Suprapubic skin (tissue), 4 donors: ENCODE measurements around the gene WWOX. TPM values are rescaled to one million over a fixed set of nuclear protein-coding genes. Genes with fewer than 3 reads are reported as not detected.

ENCODE experiments used
- DNase-seq, 2 donors: peaks; one replicate each; pipeline ENCODE4 v3.0.0-alpha.2; 2019; ENCODE audit warnings: low spot score in 2 of 2
- H3K27ac ChIP-seq: fragments of 200-600 bp; sonication (generic); one replicate; pipeline ENCODE4 v1.5.1; 2019
- H3K27me3 ChIP-seq: fragments of 200-600 bp; sonication (generic); one replicate; pipeline ENCODE4 v1.5.1; 2019
- H3K36me3 ChIP-seq: fragments of 200-600 bp; sonication (generic); one replicate; pipeline ENCODE4 v1.5.1; 2019
- H3K4me1 ChIP-seq: fragments of 200-600 bp; sonication (generic); one replicate; pipeline ENCODE4 v1.5.1; 2019
- H3K4me3 ChIP-seq: fragments of 200-600 bp; sonication (generic); one replicate; pipeline ENCODE4 v1.5.1; 2019; ENCODE audit warnings: mild to moderate bottlenecking
- H3K9me3 ChIP-seq: fragments of 200-600 bp; sonication (generic); one replicate; pipeline ENCODE4 v1.5.1; 2019
- CTCF ChIP-seq, 2 donors: fragments of 200-600 bp in 1 of 2; fragments of 450-650 bp in 1 of 2; sonication (generic) in 1 of 2; IDR thresholded peaks; one replicate each; pipeline ENCODE4 v1.5.1; 2016 to 2019; ENCODE audit warnings: antibody characterized with exemption in 2 of 2, mild to moderate bottlenecking in 1 of 2, moderate library complexity in 1 of 2
- EP300 ChIP-seq: sonication (generic); formaldehyde crosslinking; IDR thresholded peaks from one replicate; pipeline ENCODE4 v1.6.1; 2017; ENCODE audit warnings: antibody characterized with exemption
- POLR2A ChIP-seq, 2 donors: fragments of 450-650 bp; IDR thresholded peaks; one replicate each; pipeline ENCODE4 v1.6.1; 2017; ENCODE audit warnings: antibody characterized with exemption in 2 of 2, mild to moderate bottlenecking in 2 of 2, moderate library complexity in 2 of 2
- POLR2AphosphoS5 ChIP-seq, 3 donors: sonication (generic); formaldehyde crosslinking; IDR thresholded peaks; one replicate each; pipeline ENCODE4 v1.6.1; 2017; ENCODE audit warnings: antibody characterized with exemption in 3 of 3
- WGBS: methylation state at CpG from one replicate; pipeline ENCODE4 v1.1.5; 2018; 5-methylcytosine and 5-hydroxymethylcytosine counted together
- total RNA-seq, 4 donors: library from RNA; depleted of rRNA; stranded (reverse); fragments of >200 nt; gene quantifications; one replicate each; pipeline ENCODE4 v1.1.0, GENCODE V29; 2016

WWOX gene
- total RNA-seq, 4 donors from 2014 or later: 29.6 to 104 (median 47.3) TPM

DNA sequence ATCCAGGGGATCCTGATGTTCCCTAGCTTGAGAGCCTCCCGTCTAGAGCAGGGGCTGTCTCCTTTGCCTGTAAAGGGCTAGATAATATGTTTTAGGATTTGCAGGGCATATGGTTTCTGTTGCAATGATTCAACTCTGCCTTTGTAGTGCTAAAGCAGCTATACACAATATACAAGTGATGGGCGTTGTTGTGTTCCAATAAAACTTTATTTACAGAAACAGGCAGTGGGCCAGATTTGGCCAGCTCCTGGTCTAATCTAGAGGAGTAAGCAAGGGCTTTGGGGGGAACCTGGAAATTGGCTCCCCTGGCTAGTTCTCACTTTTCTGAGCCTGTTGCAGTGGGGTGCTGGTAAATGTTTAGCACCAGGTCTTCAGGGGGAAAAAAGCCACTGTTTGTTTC is 13.8 kb downstream of the WWOX start:
- H3K4me1 ChIP-seq: no peaks in the 10 kb centered on the region
- H3K9me3 ChIP-seq: no peaks in the 10 kb centered on the region
- WGBS: 100% methylated on average over 2 of the region's 2 CpGs
- no peak overlapping the region for H3K27ac ChIP-seq
- TF ChIP-seq POLR2A (IDR thresholded peaks at IDR 0.05) (no peak), POLR2AphosphoS5 (IDR thresholded peaks at IDR 0.05) (no peak), EP300 (no peak), CTCF (IDR thresholded peaks at IDR 0.05) (no peak)
- no peaks in the 10 kb centered on the region for H3K27me3 ChIP-seq
- no peak for DNase-seq
- peaks cover 42% of the 10 kb centered on the region for H3K36me3 ChIP-seq
- no peak overlapping the region for H3K4me3 ChIP-seq

- Histone ChIP-seq H3K36me3 (peaks cover 52% of the 10 kb centered on the region), H3K9me3 (no peaks in the 10 kb centered on the region), H3K27ac (no peak overlapping the region), H3K4me3 (no peak overlapping the region), H3K4me1 (no peaks in the 10 kb centered on the region), H3K27me3 (no peaks in the 10 kb centered on the region)
- TF ChIP-seq CTCF (IDR thresholded peaks at IDR 0.05) (no peak), EP300 (no peak), POLR2A (IDR thresholded peaks at IDR 0.05) (no peak), POLR2AphosphoS5 (IDR thresholded peaks at IDR 0.05) (no peak)
- WGBS: 93% methylated on average over 5 of the region's 5 CpGs
- no peak for DNase-seq
Measured at GRCh38 chr16:78115659-78116058, 16.2 kb downstream of the WWOX start.

- TF ChIP-seq POLR2A (IDR thresholded peaks at IDR 0.05) (no peak), CTCF (IDR thresholded peaks at IDR 0.05) (no peak), POLR2AphosphoS5 (IDR thresholded peaks at IDR 0.05) (no peak), EP300 (no peak)
- DNase-seq: no peak
- peaks cover 50% of the 10 kb centered on the region for H3K36me3 ChIP-seq
Measured at GRCh38 chr16:78116946-78117345, 17.5 kb downstream of the WWOX start.

GRCh38 chr16:78117391-78117790 is 17.9 kb downstream of the WWOX start:
- no peaks in the 10 kb centered on the region for H3K9me3 ChIP-seq
- DNase-seq: no peak
- WGBS: 86% methylated on average over 5 of the region's 5 CpGs
- peaks cover 2% of the 10 kb centered on the region for H3K4me1 ChIP-seq
- H3K27me3 ChIP-seq: no peaks in the 10 kb centered on the region
- no peak overlapping the region for H3K27ac ChIP-seq
- no peak overlapping the region for H3K4me3 ChIP-seq
- TF ChIP-seq POLR2A (IDR thresholded peaks at IDR 0.05) (no peak), EP300 (no peak), CTCF (IDR thresholded peaks at IDR 0.05) (no peak), POLR2AphosphoS5 (IDR thresholded peaks at IDR 0.05) (no peak)
- peaks cover 46% of the 10 kb centered on the region for H3K36me3 ChIP-seq

More at GRCh38 chr16:78116946-78117345, 17.5 kb downstream of the WWOX start:
- 76% methylated on average over 4 of the region's 4 CpGs for WGBS
- no peak overlapping the region for H3K4me3 ChIP-seq
- H3K9me3 ChIP-seq: no peaks in the 10 kb centered on the region
- H3K27ac ChIP-seq: no peak overlapping the region
- no peaks in the 10 kb centered on the region for H3K4me1 ChIP-seq
- no peaks in the 10 kb centered on the region for H3K27me3 ChIP-seq

DNA sequence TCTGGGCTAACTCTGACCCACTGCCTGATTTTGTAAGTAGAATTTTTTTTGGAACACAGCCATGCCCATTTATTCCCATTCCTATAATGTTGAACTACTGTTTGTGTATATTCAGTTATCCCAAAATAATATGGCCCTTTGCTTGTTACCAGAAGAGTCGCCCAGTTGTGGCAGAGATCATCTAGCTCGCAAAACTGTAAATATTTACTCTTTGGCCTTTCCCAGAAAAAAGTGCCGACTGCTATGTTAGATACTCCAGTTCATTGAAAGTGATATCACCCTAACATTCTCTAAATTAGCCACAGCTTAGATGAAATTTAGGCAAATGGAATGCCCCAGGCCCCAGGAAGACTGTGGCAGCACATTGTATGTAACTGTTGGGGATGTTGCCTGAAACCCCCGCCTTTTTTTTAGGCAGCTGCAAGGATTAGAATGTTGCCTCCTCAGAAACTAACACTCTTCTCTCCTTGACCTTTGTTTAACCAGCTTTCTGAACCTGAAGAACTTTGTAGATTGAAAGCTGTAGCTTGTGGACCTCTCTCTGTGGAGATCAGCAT is 19.1 kb downstream of the WWOX start:
- Histone ChIP-seq H3K27me3 (no peaks in the 10 kb centered on the region), H3K4me1 (peaks cover 12% of the 10 kb centered on the region), H3K36me3 (peaks cover 46% of the 10 kb centered on the region), H3K9me3 (no peaks in the 10 kb centered on the region), H3K4me3 (no peak overlapping the region), H3K27ac (no peak overlapping the region)
- WGBS: 81% methylated on average over 3 of the region's 4 CpGs
- TF ChIP-seq POLR2AphosphoS5 (IDR thresholded peaks at IDR 0.05) (no peak), CTCF (IDR thresholded peaks at IDR 0.05) (no peak), EP300 (no peak), POLR2A (IDR thresholded peaks at IDR 0.05) (no peak)
- DNase-seq: no peak
